Dedifferentiated amniotic fluid mesenchymal stem cell (primary cell): ENCODE results near the gene KRT76.
"Not testable (repeated sequence)": the region's sequence is repeated elsewhere in the genome, so short reads cannot be mapped to it uniquely, and the experiment has no call there.

Experiments
- DNase-seq: peaks from one replicate; pipeline ENCODE4 v3.0.0-alpha.2; 2016; ENCODE audit errors: extremely low spot score

KRT76 gene

DNA sequence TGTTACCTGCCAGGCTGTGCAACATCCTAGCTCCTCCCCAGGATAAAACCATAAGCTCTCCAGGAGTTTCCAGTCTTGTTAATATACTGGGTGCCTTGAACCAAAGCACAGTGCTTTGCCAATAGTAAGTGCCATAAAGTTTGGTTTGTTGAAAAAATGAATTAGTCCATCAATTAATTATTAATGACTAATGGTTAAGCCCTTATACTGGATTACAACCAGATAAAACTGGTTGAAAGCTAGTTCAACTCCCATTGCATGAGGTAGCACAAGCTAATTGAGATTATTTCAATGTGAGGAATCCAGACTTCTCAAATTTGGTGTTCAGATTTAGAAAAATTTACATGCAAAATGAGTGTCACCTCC lies 20.4 kb upstream of the KRT76 start:
- no peak for DNase-seq

DNA sequence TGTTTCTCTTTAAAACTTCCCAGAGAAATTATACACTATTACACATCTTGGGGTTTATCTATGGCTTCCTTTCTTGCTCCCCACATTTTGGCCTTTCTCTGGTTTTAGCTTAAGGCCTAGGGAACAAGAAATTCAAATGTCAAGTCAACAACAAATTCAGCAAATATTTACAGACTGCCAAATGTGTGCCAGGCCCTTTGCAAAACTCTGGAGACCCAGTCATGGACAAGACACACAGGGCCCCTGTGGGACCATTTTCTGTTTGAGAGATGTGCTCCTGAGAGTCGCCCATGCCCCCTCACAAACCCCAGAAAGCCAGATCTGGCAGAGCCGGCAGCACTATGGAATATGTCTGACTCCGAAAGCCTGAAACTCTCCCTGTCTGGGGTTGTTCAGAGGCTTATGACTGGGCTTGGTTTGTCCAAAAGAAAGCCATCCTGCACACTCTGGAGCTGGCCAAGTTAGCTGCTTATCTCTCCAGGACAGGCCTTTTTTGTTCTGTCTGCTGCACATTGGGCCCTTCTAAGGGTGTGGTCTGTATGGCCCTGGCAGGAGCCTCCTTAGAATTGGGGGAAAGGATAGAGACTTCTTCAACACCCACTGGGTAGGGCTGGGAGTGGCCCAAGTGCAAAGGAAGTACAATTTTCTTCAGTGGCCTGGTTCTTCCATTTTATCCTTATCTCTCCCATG lies 19.8 kb upstream of the KRT76 start:
- no peak for DNase-seq

GRCh38 chr12:52796429-52796794 lies 19.3 kb upstream of the KRT76 start:
- no peak for DNase-seq

DNA sequence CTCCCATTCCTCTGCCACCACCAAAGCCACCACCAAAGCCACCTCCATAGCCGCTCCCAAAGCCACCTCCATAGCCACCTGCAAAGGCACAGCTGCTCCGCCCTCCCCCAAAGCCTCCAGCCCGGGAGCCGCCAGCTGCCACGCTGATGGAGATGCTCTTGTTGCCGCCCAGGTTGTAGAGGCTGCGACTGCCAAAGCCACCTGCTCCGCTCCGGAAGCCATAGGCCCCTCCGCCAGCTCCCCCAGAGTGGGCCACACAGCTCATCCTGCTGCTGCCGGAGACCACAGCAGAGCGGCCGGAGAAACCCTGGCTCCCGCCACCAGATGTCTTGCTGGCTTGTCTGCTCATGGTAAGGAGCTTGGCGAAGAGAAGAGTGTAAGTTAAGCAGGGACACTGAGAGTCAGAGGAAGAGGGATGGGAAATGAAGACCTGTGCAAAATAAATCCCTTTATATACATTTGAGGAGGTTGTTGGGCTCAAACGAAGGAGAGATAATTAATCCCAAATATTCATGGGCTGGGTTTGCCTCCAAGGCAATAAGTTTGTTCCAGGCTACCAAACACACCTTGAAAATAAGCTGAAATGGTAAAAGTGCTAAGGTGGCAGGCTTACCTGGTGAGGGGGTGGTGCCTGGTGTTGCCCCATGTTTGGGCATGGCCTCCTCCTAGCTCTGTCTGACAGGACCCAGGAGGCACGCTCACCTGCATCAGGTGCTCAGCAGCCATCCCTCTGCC lies 18.7 kb upstream of the KRT76 start, which contains the start of gene KRT3:
KRT3 (minus strand) TSS at position 424 of the 735 bp plus-strand sequence; CDS start at position 349, 75 bp downstream.
- DNase-seq = no peak

DNA sequence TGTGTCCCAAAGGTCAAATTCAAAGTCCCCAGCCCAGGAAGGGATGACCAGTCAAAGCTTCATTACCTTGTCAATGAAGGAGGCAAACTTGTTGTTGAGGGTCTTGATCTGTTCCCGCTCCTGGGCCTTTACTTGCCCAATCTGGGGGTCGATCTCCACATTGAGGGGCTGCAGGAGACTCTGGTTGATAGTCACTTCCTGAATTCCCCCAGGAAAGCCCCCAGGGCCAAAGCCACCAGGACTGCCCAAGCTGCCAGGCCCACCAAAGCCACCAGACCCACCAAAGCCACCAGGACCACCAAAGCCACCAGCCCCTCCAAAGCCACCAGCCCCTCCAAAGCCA lies 18.2 kb upstream of the KRT76 start:
- not testable (repeated sequence) for DNase-seq

GRCh38 chr12:52794479-52795331 lies 17.6 kb upstream of the KRT76 start:
- no peak for DNase-seq

DNA sequence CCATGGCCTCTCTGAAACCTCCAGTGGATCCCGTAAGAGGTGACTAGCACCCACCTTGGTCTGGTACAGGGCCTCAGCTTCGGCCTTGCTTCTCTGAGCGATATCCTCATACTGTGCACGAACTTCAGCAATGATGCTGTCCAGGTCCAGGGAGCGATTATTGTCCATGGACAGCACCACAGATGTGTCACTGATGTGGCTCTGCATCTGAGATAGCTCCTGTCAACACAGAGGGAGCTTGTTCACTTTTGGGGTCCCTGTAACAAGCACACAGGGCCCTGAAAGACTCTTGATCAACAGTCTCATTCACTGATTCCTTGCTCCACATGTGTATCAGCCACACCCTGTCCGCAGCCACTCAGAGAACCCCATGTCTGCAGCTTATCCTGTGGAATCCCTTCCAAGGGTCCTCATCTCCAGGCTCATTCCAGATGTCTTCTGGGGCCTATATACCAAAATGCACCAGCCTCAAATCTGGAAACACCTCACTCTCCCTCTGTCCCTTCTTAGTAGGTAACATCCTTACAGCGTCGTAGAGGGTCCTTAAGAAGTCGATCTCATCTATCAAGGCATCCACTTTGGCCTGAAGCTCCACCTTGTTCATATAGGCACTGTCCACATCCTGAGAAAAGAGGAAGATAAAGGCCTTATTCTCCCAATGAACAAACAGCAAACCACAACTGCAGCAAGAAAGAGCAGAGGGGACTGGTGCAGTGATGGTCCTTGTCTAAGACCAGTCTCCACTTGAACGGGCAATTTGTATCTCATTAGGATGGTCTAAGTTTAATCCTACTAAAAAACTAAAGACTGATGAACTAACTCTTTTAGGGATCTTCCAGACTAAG lies 15.3 kb upstream of the KRT76 start:
- DNase-seq = no peak

DNA sequence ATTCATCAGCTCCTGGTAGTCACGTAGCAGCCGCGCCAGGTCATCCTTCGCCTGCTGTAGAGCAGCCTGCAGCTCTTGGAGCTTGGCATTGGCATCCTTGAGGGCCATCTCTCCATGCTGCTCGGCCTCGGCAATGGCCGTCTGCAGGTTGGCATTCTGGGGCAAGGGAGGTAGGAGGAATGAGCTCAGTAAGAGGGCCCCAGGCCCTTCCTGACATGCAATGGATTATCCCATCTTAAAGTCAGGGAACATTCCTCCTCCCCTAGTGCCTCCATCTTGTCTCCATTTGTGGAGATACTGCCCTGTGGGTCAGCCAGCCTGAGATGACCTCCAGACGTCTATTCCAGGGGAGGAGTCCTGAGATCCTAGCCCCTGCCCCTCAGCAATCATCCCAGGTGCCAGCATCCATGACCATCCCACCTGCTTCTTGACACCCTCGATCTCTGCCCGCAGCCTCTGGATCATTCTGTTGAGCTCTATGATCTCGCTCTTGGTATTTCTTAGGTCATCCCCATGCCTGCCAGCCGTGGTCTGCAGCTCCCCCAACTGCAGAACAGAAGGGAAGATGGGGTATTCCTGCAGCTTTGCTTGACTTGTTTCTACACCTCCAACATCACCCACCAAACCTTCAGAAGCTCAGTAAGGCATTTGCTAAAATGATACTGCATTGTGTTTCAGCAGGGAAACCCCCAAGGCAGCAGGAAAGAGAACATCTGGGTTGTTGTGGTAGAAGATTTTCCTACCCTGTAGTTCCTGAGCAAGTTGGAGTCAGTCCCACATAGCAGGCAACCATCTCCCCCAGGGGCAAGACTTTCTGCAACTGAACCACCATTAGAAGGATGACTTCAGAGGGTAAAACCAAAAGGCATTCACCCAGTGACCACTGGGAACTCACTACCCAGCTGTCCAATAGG lies 14.4 kb upstream of the KRT76 start:
- DNase-seq = no peak

GRCh38 chr12:52790427-52791270 lies 13.5 kb upstream of the KRT76 start:
- DNase-seq = no peak

DNA sequence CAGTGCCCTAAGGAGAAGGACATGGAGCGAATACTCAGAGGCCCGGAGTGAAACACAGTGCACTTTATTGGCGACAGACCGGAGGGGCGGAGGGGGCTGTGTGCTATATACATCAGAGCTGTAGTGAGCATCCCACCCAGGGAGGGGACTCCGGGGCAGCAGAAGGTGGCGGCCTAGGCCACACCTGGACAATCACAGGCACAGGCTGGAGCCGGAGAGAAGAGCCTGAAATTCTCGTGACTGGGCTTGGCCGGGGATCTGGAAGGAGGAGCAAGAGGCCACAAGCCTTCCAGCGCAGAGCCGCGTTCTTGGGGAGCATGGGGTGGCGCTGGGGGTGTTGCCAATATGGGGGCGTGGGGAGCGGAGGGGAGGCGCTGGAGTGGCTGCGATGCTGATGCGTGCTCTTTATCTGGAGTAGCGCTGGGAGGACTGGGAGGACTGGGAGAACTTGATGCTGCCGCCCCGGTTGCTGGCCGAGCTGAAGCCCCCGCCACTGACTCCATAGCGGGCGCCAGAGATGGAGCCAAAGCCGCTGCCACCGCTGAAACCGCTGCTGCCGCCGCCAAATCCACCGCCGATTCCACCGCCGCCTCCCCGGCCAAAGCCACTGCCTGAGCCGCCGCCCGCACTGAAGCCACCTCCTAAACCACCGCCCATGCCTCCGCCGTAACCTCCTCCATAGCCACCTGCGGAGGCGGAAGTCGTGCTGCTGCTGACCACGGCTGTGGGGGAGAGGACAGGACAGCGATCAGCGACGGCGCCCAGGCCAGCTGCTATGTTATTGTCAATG lies 12.7 kb upstream of the KRT76 start:
- no peak for DNase-seq

GRCh38 chr12:52788876-52789636 lies 11.9 kb upstream of the KRT76 start:
- no peak for DNase-seq

DNA sequence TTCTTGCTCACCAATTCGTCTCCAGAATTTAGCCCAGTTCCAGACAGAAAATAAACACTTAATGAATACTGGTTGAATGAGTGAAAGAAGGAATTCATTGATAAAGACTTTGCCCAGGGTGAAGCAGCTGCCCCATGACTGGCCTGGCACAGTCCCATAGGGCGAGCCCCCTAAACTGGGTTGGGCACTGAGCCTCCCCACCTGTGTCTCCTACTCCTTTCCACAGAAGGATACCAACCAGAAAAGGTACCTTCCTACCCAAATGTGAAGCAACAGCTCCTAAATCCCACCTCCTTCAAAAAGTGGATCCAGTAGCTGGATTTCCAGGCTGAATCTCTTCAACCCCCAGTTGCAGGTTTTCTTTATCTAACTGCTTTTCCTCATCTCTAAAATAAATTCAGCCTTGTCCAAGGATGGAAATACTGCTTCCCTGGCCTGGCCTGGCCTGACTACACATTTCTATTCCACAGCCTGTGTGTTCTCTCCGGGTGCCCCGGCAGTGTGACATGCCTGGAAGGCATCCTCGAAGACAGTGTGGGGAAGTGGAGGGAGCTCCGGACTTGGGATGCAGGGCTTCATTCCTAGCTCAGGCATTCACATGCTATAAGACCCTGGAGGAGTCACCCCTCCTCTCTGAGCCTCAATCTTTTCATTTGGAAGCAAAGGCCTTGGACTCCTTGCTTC lies 11.2 kb upstream of the KRT76 start:
- DNase-seq = no peak

GRCh38 chr12:52787324-52788191 lies 10.4 kb upstream of the KRT76 start:
- no peak for DNase-seq

DNA sequence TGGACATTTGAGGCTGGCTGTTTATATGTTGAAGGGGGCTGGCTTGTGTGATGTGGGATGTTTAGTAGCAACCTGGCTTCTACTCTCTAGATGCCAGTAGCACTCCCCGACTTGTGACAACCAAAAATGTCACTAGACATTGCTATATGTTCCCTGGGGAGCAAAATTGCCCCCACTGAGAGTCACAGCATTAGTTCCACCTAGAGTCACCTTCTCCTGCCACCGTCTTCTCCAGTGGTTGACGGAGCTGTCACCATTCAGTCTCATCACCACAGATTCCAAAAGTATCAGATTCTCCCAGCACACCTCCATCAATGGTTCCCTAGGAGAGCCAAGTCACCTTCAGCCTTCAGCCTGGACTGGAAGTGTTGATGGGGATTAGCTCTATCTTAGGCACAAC lies 7.8 kb upstream of the KRT76 start:
- DNase-seq = no peak

DNA sequence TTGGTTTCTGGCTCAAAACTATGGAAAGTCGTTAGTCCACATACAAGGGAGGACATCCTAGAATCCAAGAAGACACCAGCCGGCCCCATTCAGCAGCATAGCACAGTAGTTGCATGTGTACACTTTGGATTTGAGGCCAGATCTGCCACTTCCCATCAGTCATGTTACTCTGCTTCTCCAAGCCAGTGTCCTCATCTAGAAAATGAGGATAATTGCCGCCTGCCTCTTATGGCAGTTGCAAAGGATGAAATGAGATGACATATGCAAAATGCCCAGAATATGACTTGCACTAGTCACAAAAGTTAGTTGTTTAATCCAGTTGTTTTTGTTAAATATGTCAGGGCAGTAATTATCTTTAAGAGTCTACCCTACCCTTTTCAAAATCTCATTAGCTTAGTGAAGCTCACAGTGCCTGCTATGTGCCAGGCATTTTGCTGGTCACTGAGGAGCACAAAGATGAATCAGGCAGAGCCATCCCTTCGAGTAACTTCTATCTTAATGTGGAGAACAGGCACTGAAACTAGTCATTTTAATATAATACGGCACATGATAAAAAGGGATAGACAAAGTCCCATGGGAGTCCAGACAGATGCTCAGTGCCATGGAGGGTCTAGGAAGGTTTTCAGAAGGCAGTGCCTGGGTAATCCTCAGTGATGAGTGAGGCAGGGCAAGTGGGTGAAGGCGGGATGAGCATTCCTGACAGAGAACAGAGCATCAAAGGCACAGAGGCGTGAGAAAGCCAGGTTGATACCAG lies 6.6 kb upstream of the KRT76 start:
- DNase-seq = no peak

- no peak for DNase-seq
Measured at GRCh38 chr12:52782502-52782901, 5.4 kb upstream of the KRT76 start.
